ENCODE measurements around the gene SACM1L.

The SACM1L gene

GRCh38 chr3:45736707-45737106, 47.5 kb downstream of the SACM1L start:
- DNase-seq (ENCODE audit: low read depth) = no peak
- no peak for TF ChIP-seq CTCF (IDR thresholded peaks at IDR 0.05; ENCODE audit: control insufficient read depth, insufficient read depth, low read depth, low read length, missing control alignments)
- no peak overlapping the region for H3K4me3 ChIP-seq (ENCODE audit: control insufficient read depth, low read depth, low read length)

- DNase-seq (ENCODE audit: low read depth) = no peak
- no peak for TF ChIP-seq CTCF (IDR thresholded peaks at IDR 0.05; ENCODE audit: control insufficient read depth, insufficient read depth, low read depth, low read length, missing control alignments)
- H3K4me3 ChIP-seq (ENCODE audit: control insufficient read depth, low read depth, low read length) = no peak overlapping the region
Observed at GRCh38 chr3:45737234-45737633, 48.0 kb downstream of the SACM1L start.

- TF ChIP-seq CTCF (IDR thresholded peaks at IDR 0.05; ENCODE audit: control insufficient read depth, insufficient read depth, low read depth, low read length, missing control alignments) = no peak
- no peak for DNase-seq (ENCODE audit: low read depth)
- H3K4me3 ChIP-seq (ENCODE audit: control insufficient read depth, low read depth, low read length) = no peak overlapping the region
Observed at GRCh38 chr3:45739991-45740390, 50.8 kb downstream of the SACM1L start.

- DNase-seq (ENCODE audit: low read depth) = no peak
- no peak overlapping the region for H3K4me3 ChIP-seq (ENCODE audit: control insufficient read depth, low read depth, low read length)
- no peak for TF ChIP-seq CTCF (IDR thresholded peaks at IDR 0.05; ENCODE audit: control insufficient read depth, insufficient read depth, low read depth, low read length, missing control alignments)
Observed at GRCh38 chr3:45741247-45741646, 52.1 kb downstream of the SACM1L start.

GRCh38 chr3:45741742-45742460, 52.7 kb downstream of the SACM1L start:
- no peak for DNase-seq (ENCODE audit: low read depth)
- TF ChIP-seq CTCF (IDR thresholded peaks at IDR 0.05; ENCODE audit: control insufficient read depth, insufficient read depth, low read depth, low read length, missing control alignments) = no peak
- no peak overlapping the region for H3K4me3 ChIP-seq (ENCODE audit: control insufficient read depth, low read depth, low read length)

- TF ChIP-seq CTCF (IDR thresholded peaks at IDR 0.05; ENCODE audit: control insufficient read depth, insufficient read depth, low read depth, low read length, missing control alignments) = no peak
- H3K4me3 ChIP-seq (ENCODE audit: control insufficient read depth, low read depth, low read length) = no peak overlapping the region
- DNase-seq (ENCODE audit: low read depth) = no peak
Observed at GRCh38 chr3:45742461-45743089, 53.4 kb downstream of the SACM1L start.

Data from AG09309 (cell line).